Tibial nerve (tissue), 4 donors: ENCODE results near the gene SERINC3.

ENCODE experiments used
- EP300 ChIP-seq, 2 donors: sonication (generic); formaldehyde crosslinking; IDR thresholded peaks; one replicate each; pipeline ENCODE4 v1.6.1; 2017; ENCODE audit warnings: antibody characterized with exemption in 2 of 2, mild to moderate bottlenecking in 1 of 2
- POLR2A ChIP-seq, 2 donors: fragments of 450-650 bp; IDR thresholded peaks; one replicate each; pipeline ENCODE4 v1.6.1; 2017; ENCODE audit warnings: antibody characterized with exemption in 2 of 2, mild to moderate bottlenecking in 2 of 2, moderate library complexity in 2 of 2
- TF ChIP-seq, protein P1 (sequence below), 5 experiments: fragments of 200-600 bp in 3 of 5; fragments of 450-650 bp in 2 of 5; sonication (generic) in 3 of 5; IDR thresholded peaks; one replicate each; pipeline ENCODE4 v1.5.1; 2016 to 2019; ENCODE audit warnings: antibody characterized with exemption in 5 of 5, mild to moderate bottlenecking in 3 of 5, moderate library complexity in 2 of 5

DNA sequence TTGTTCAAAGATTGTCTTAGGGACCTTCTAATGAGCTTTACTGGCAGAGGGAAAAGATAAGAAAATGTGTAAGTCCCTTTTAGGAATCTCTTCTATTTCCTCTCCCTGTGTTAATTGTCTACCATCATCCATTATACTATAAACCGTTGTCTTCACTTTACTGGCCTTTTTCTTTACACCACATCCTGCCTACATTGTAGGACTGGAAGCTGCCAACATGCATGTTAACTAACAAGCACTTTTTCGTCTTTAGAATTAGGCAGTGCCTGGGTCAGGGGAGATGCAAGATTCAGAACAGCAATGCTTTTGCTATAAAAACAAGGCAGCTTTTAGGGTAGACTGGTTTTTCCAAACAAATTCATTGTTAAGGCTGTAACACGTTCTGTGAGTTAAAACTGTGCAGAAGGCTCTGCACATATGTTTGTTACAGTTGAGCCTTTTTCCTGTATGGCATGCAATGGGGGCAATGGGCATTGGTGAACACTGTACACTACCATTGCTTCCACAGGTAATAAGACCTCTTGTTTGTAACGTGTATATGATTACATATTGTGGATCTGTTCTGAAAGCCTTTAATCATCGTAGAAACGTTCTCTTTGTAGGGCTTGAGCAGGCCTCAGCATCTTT lies 49.6 kb upstream of the SERINC3 start:
- TF ChIP-seq, protein P1, sequence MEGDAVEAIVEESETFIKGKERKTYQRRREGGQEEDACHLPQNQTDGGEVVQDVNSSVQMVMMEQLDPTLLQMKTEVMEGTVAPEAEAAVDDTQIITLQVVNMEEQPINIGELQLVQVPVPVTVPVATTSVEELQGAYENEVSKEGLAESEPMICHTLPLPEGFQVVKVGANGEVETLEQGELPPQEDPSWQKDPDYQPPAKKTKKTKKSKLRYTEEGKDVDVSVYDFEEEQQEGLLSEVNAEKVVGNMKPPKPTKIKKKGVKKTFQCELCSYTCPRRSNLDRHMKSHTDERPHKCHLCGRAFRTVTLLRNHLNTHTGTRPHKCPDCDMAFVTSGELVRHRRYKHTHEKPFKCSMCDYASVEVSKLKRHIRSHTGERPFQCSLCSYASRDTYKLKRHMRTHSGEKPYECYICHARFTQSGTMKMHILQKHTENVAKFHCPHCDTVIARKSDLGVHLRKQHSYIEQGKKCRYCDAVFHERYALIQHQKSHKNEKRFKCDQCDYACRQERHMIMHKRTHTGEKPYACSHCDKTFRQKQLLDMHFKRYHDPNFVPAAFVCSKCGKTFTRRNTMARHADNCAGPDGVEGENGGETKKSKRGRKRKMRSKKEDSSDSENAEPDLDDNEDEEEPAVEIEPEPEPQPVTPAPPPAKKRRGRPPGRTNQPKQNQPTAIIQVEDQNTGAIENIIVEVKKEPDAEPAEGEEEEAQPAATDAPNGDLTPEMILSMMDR (IDR thresholded peaks at IDR 0.05): no peak
- no peak for TF ChIP-seq POLR2A (IDR thresholded peaks at IDR 0.05)
- no peak for TF ChIP-seq EP300 (IDR thresholded peaks at IDR 0.05)
